ENCODE measurements around the gene IRF3. TPM values are rescaled to one million over a fixed set of nuclear protein-coding genes. Genes with fewer than 3 reads are reported as not detected.

IRF3 gene
- total RNA-seq, 2 donors from 2014 or later, result 53.4 to 58.0 TPM

GRCh38 chr19:49680421-49681351 lies 15.0 kb upstream of the IRF3 start:
- 34% methylated on average over 38 of the region's 40 CpGs for WGBS
- DNase-seq (ENCODE audit: low spot score), result peak; percentile 79
- H3K4me1 ChIP-seq (replicated peaks), result peaks cover 11% of the 10 kb centered on the region
- H3K36me3 ChIP-seq, result peaks cover 9 to 16% of the 10 kb centered on the region in 2 donors
- no peaks in the 10 kb centered on the region for H3K27me3 ChIP-seq (replicated peaks; ENCODE audit: insufficient read depth)
- H3K4me3 ChIP-seq, result no peak overlapping the region
- H3K9me3 ChIP-seq, result no peaks in the 10 kb centered on the region
- intact Hi-C loops (cut with DNase I), result no loop called here
- TF ChIP-seq POLR2A (IDR thresholded peaks at IDR 0.05), result no peak
- peak; percentile 98 for TF ChIP-seq CTCF (IDR thresholded peaks at IDR 0.05)
- peak; percentile 82 for TF ChIP-seq POLR2AphosphoS5 (IDR thresholded peaks at IDR 0.05)
- H3K27ac ChIP-seq, result peak overlapping the region; percentile 25 to 62

- intact Hi-C loops (cut with DNase I), result loop anchor here (5.0 kb wide), 2 partner anchors 87 to 88 kb away; partner anchors contain the start of genes AP2A1 and PRR12
- H3K4me1 ChIP-seq (replicated peaks), result peaks cover 11% of the 10 kb centered on the region
- WGBS, result 55% methylated on average over 10 of the region's 10 CpGs
- H3K27ac ChIP-seq, result peak overlapping the region in 1 of 2 donors; percentile 62
- H3K36me3 ChIP-seq, result peaks cover 9 to 12% of the 10 kb centered on the region in 2 donors
- H3K4me3 ChIP-seq, result no peak overlapping the region
- H3K27me3 ChIP-seq (replicated peaks; ENCODE audit: insufficient read depth), result no peaks in the 10 kb centered on the region
- TF ChIP-seq POLR2A (IDR thresholded peaks at IDR 0.05) (no peak), POLR2AphosphoS5 (IDR thresholded peaks at IDR 0.05) (no peak), CTCF (IDR thresholded peaks at IDR 0.05) (no peak)
- DNase-seq (ENCODE audit: low spot score), result no peak
- no peaks in the 10 kb centered on the region for H3K9me3 ChIP-seq
These were observed 14.2 kb upstream of the IRF3 start for GRCh38 chr19:49679771-49680413.

- Histone ChIP-seq H3K36me3 (peaks cover 8 to 9% of the 10 kb centered on the region in 2 donors), H3K4me1 (replicated peaks) (peaks cover 11% of the 10 kb centered on the region), H3K4me3 (no peak overlapping the region), H3K9me3 (no peaks in the 10 kb centered on the region), H3K27ac (no peak overlapping the region), H3K27me3 (replicated peaks; ENCODE audit: insufficient read depth) (no peaks in the 10 kb centered on the region)
- intact Hi-C loops (cut with DNase I), result loop anchor here (5.0 kb wide), 2 partner anchors 87 to 88 kb away; partner anchors contain the start of genes AP2A1 and PRR12
- TF ChIP-seq POLR2AphosphoS5 (IDR thresholded peaks at IDR 0.05) (no peak), CTCF (IDR thresholded peaks at IDR 0.05) (no peak), POLR2A (IDR thresholded peaks at IDR 0.05) (no peak)
- DNase-seq (ENCODE audit: low spot score), result no peak
- 54% methylated on average over 12 of the region's 12 CpGs for WGBS
These were observed 13.5 kb upstream of the IRF3 start for GRCh38 chr19:49678985-49679770.

GRCh38 chr19:49677901-49678674 lies 12.4 kb upstream of the IRF3 start:
- intact Hi-C loops (cut with DNase I), result loop anchor here (2.0 to 5.0 kb wide), 3 partner anchors 35 to 89 kb away; partner anchors contain the start of genes AP2A1, PRR12 and SCAF1
- peaks cover 8 to 9% of the 10 kb centered on the region in 2 donors for H3K36me3 ChIP-seq
- H3K4me1 ChIP-seq (replicated peaks), result peaks cover 11% of the 10 kb centered on the region
- WGBS, result 4% methylated on average over 21 of the region's 21 CpGs
- H3K27me3 ChIP-seq (replicated peaks; ENCODE audit: insufficient read depth), result no peaks in the 10 kb centered on the region
- H3K9me3 ChIP-seq, result no peaks in the 10 kb centered on the region
- TF ChIP-seq POLR2AphosphoS5 (IDR thresholded peaks at IDR 0.05) (peak; percentile 16), POLR2A (IDR thresholded peaks at IDR 0.05) (no peak), CTCF (IDR thresholded peaks at IDR 0.05) (peak in 3 of 4 experiments; percentile 57 to 67 (median 58))
- H3K27ac ChIP-seq, result peak overlapping the region; percentile 83 to 93
- peak; percentile 40 for DNase-seq (ENCODE audit: low spot score)
- H3K4me3 ChIP-seq, result peak overlapping the region; percentile 66 to 92

Data from prostate gland (tissue), 2 donors.